ENCODE data around the gene PSTPIP1. TPM values are rescaled to one million over a fixed set of nuclear protein-coding genes. Genes with fewer than 3 reads are reported as not detected.

The PSTPIP1 gene
- total RNA-seq, 2 experiments from 2014 or later: 79.4 to 82.7 TPM

- no peaks in the 10 kb centered on the region for H3K27me3 ChIP-seq (ENCODE audit: control insufficient read depth in 1 of 2, insufficient read depth in 2 of 2, low read length in 2 of 2)
- ChIA-PET POLR2A (no interaction called here), CTCF (no interaction called here)
- ATAC-seq (ENCODE audit: poor library complexity) (no peak), DNase-seq (no peak)
- no peaks in the 10 kb centered on the region for H3K36me3 ChIP-seq (ENCODE audit: insufficient read depth, low read length)
- no peak overlapping the region for H3K4me3 ChIP-seq (ENCODE audit: low read length)
- no peak overlapping the region for H3K27ac ChIP-seq (ENCODE audit: low read depth in 1 of 2, low read length in 2 of 2)
- intact Hi-C loops (cut with DNase I, micrococcal nuclease): loop anchor here in 1 of 2 experiments (10.0 kb wide), 1 partner anchor 1799 kb away; the partner anchor contains the start of gene MORF4L1
- Mint-ChIP-seq H3K27me3 (peaks cover 4% of the 10 kb centered on the region), H3K4me1 (ENCODE audit: low read depth) (peaks cover 14% of the 10 kb centered on the region), H3K9me3 (no peaks in the 10 kb centered on the region), H3K36me3 (ENCODE audit: low read depth) (peaks cover 3% of the 10 kb centered on the region), H3K4me3 (no peak overlapping the region), H3K27ac (no peak overlapping the region)
- H3K4me1 ChIP-seq (ENCODE audit: insufficient read depth, low read length): peaks cover 9% of the 10 kb centered on the region
- no peaks in the 10 kb centered on the region for H3K9me3 ChIP-seq (ENCODE audit: control insufficient read depth in 1 of 2, insufficient read depth in 1 of 2, low read length in 2 of 2)
- TF ChIP-seq CTCF (IDR thresholded peaks at IDR 0.05): no peak
Measured at GRCh38 chr15:77075528-77075927, 80.6 kb downstream of the PSTPIP1 start.

GRCh38 chr15:77076323-77076915 lies 81.5 kb downstream of the PSTPIP1 start:
- CTCF ChIA-PET: no interaction called here

GRCh38 chr15:77081971-77082370 lies 87.0 kb downstream of the PSTPIP1 start:
- no peak overlapping the region for H3K4me3 ChIP-seq (ENCODE audit: low read length)
- H3K9me3 ChIP-seq (ENCODE audit: control insufficient read depth in 1 of 2, insufficient read depth in 1 of 2, low read length in 2 of 2): no peaks in the 10 kb centered on the region
- no peak for TF ChIP-seq CTCF (IDR thresholded peaks at IDR 0.05)
- H3K4me1 ChIP-seq (ENCODE audit: insufficient read depth, low read length): peaks cover 15% of the 10 kb centered on the region
- no peaks in the 10 kb centered on the region for H3K36me3 ChIP-seq (ENCODE audit: insufficient read depth, low read length)
- ATAC-seq (ENCODE audit: poor library complexity) (no peak), DNase-seq (no peak)
- Mint-ChIP-seq H3K27ac (no peak overlapping the region), H3K27me3 (no peaks in the 10 kb centered on the region), H3K36me3 (ENCODE audit: low read depth) (no peaks in the 10 kb centered on the region), H3K9me3 (no peaks in the 10 kb centered on the region), H3K4me3 (no peak overlapping the region), H3K4me1 (ENCODE audit: low read depth) (peaks cover 14% of the 10 kb centered on the region)
- ChIA-PET POLR2A (interaction anchor here (0.6 to 1.1 kb wide), 2 partner anchors 11 to 106 kb away, joined by 3 read pairs; partner anchors contain the start of gene TSPAN3), CTCF (no interaction called here)
- intact Hi-C loops (cut with DNase I, micrococcal nuclease): loop anchor here in 1 of 2 experiments (10.0 kb wide), 1 partner anchor 757 kb away; no protein-coding TSS in a partner anchor
- H3K27me3 ChIP-seq (ENCODE audit: control insufficient read depth in 1 of 2, insufficient read depth in 2 of 2, low read length in 2 of 2): no peaks in the 10 kb centered on the region
- H3K27ac ChIP-seq (ENCODE audit: low read depth in 1 of 2, low read length in 2 of 2): no peak overlapping the region

More at GRCh38 chr15:77076323-77076915, 81.5 kb downstream of the PSTPIP1 start:
- Mint-ChIP-seq H3K27me3 (peaks cover 4% of the 10 kb centered on the region), H3K27ac (no peak overlapping the region), H3K4me1 (ENCODE audit: low read depth) (peaks cover 8% of the 10 kb centered on the region), H3K9me3 (no peaks in the 10 kb centered on the region), H3K4me3 (no peak overlapping the region), H3K36me3 (ENCODE audit: low read depth) (no peaks in the 10 kb centered on the region)
- no peaks in the 10 kb centered on the region for H3K27me3 ChIP-seq (ENCODE audit: control insufficient read depth in 1 of 2, insufficient read depth in 2 of 2, low read length in 2 of 2)
- H3K27ac ChIP-seq (ENCODE audit: low read depth in 1 of 2, low read length in 2 of 2): no peak overlapping the region
- no peak overlapping the region for H3K4me3 ChIP-seq (ENCODE audit: low read length)
- H3K9me3 ChIP-seq (ENCODE audit: control insufficient read depth in 1 of 2, insufficient read depth in 1 of 2, low read length in 2 of 2): no peaks in the 10 kb centered on the region
- ATAC-seq (ENCODE audit: poor library complexity): no peak
- POLR2A ChIA-PET: no interaction called here
- no peak for TF ChIP-seq CTCF (IDR thresholded peaks at IDR 0.05)
- DNase-seq: no peak
- intact Hi-C loops (cut with DNase I, micrococcal nuclease): loop anchor here in 1 of 2 experiments (10.0 kb wide), 1 partner anchor 1798 kb away; the partner anchor contains the start of gene MORF4L1
- peaks cover 4% of the 10 kb centered on the region for H3K4me1 ChIP-seq (ENCODE audit: insufficient read depth, low read length)
- H3K36me3 ChIP-seq (ENCODE audit: insufficient read depth, low read length): no peaks in the 10 kb centered on the region

All from CD4-positive, alpha-beta T cell (primary cell).